WTC11 (cell line): ENCODE data around the gene MEIS3. TPM values are rescaled to one million over a fixed set of nuclear protein-coding genes. Genes with fewer than 3 reads are reported as not detected.

Experiments used
- ATAC-seq: fragments of 200-7000 bp; cut with Tn5 transposase; 2 replicates; pipeline ENCODE4 v1.10.0; 2021; ENCODE audit warnings: mild to moderate bottlenecking, moderate library complexity
- CTCF ChIA-PET: fragments of 300-600 bp; sonication (Branson Sonifier 250); formaldehyde crosslinking; loops from one replicate; lab custom pipeline; 2021; ENCODE audit warnings: antibody characterized with exemption; lab: Charles Lee
- POLR2A ChIA-PET: fragments of 350-600 bp; sonication (Branson Sonifier 250); formaldehyde crosslinking; loops from one replicate; lab custom pipeline; 2021; ENCODE audit warnings: antibody characterized with exemption; lab: Charles Lee
- DNase-seq: peaks from one replicate; pipeline ENCODE4 v3.0.0; 2021; ENCODE audit warnings: low spot score
- H3K27ac Mint-ChIP-seq: 2 replicates; pipeline ENCODE4 v1.8.0; 2021; ENCODE audit warnings: mixed read lengths
- H3K27me3 Mint-ChIP-seq: 2 replicates; pipeline ENCODE4 v1.8.0; 2021; ENCODE audit warnings: low read depth, mild to moderate bottlenecking, moderate library complexity, mixed read lengths
- H3K36me3 Mint-ChIP-seq: 2 replicates; pipeline ENCODE4 v1.8.0; 2021; ENCODE audit warnings: mixed read lengths
- H3K4me1 Mint-ChIP-seq: 2 replicates; pipeline ENCODE4 v1.8.0; 2022; ENCODE audit warnings: mixed read lengths
- H3K4me3 Mint-ChIP-seq: 2 replicates; pipeline ENCODE4 v1.8.0; 2021; ENCODE audit warnings: mild to moderate bottlenecking, moderate library complexity, mixed read lengths
- H3K9me3 Mint-ChIP-seq: 2 replicates; pipeline ENCODE4 v1.8.0; 2021; ENCODE audit warnings: mixed read lengths
- AFF4 ChIP-seq: sonication (generic); formaldehyde crosslinking; IDR thresholded peaks from 2 replicates; pipeline ENCODE4 v1.8.1; 2023; ENCODE audit warnings: mild to moderate bottlenecking, missing genetic modification reagents, borderline replicate concordance
- ATF3 ChIP-seq: sonication (generic); formaldehyde crosslinking; conservative IDR thresholded peaks from 2 replicates; pipeline ENCODE4 v1.8.1; 2022; ENCODE audit warnings: mild to moderate bottlenecking, missing genetic modification reagents
- ATF6 ChIP-seq: sonication (generic); formaldehyde crosslinking; IDR thresholded peaks from 2 replicates; pipeline ENCODE4 v1.8.1; 2023; ENCODE audit warnings: mild to moderate bottlenecking, missing genetic modification reagents
- CDX4 ChIP-seq: fragments of 250-450 bp; sonication (Bioruptor Pico); IDR thresholded peaks from 2 replicates; pipeline ENCODE4 v1.9.0; 2021; ENCODE audit warnings: moderate library complexity, mild to moderate bottlenecking, inconsistent platforms, borderline replicate concordance
- CREM ChIP-seq: sonication (generic); formaldehyde crosslinking; IDR thresholded peaks from 2 replicates; pipeline ENCODE4 v1.8.1; 2022; ENCODE audit warnings: mild to moderate bottlenecking, missing genetic modification reagents, moderate library complexity
- CTCF ChIP-seq: fragments of 200-600 bp; IDR thresholded peaks from 2 replicates; pipeline ENCODE4 v1.8.0; 2022; ENCODE audit warnings: antibody characterized with exemption
- E2F1 ChIP-seq: sonication (generic); formaldehyde crosslinking; IDR thresholded peaks from 2 replicates; pipeline ENCODE4 v1.8.0; 2022; ENCODE audit warnings: mild to moderate bottlenecking, missing genetic modification reagents
- ERG ChIP-seq: fragments of 250-450 bp; sonication (Bioruptor Pico); IDR thresholded peaks from 2 replicates; pipeline ENCODE4 v1.8.0; 2021; ENCODE audit warnings: mild to moderate bottlenecking
- FOXP1 ChIP-seq: sonication (generic); formaldehyde crosslinking; IDR thresholded peaks from 2 replicates; pipeline ENCODE4 v1.8.0; 2022; ENCODE audit warnings: missing genetic modification reagents, mild to moderate bottlenecking, moderate library complexity, borderline replicate concordance
- GABPB1 ChIP-seq: sonication (generic); formaldehyde crosslinking; IDR thresholded peaks from 2 replicates; pipeline ENCODE4 v1.8.1; 2023; ENCODE audit warnings: mild to moderate bottlenecking, missing genetic modification reagents
- JUN ChIP-seq: sonication (generic); formaldehyde crosslinking; IDR thresholded peaks from 2 replicates; pipeline ENCODE4 v1.8.0; 2023; ENCODE audit warnings: mild to moderate bottlenecking, missing genetic modification reagents
- RELA ChIP-seq: sonication (generic); formaldehyde crosslinking; IDR thresholded peaks from 2 replicates; pipeline ENCODE4 v1.8.1; 2022; ENCODE audit warnings: missing genetic modification reagents, mild to moderate bottlenecking, borderline replicate concordance
- ZNF121 ChIP-seq: sonication (generic); formaldehyde crosslinking; IDR thresholded peaks from 2 replicates; pipeline ENCODE4 v1.8.0; 2023; ENCODE audit warnings: missing genetic modification reagents
- ZNF138 ChIP-seq: sonication (generic); formaldehyde crosslinking; conservative IDR thresholded peaks from 2 replicates; pipeline ENCODE4 v1.8.1; 2022; ENCODE audit warnings: mild to moderate bottlenecking, moderate library complexity, missing genetic modification reagents
- ZNF232 ChIP-seq: sonication (generic); formaldehyde crosslinking; IDR thresholded peaks from 2 replicates; pipeline ENCODE4 v1.8.0; 2022; ENCODE audit warnings: mild to moderate bottlenecking, missing genetic modification reagents
- ZNF263 ChIP-seq: sonication (generic); formaldehyde crosslinking; IDR thresholded peaks from 2 replicates; pipeline ENCODE4 v1.8.1; 2022; ENCODE audit warnings: low read depth, mild to moderate bottlenecking, moderate library complexity, missing genetic modification reagents
- ZNF425 ChIP-seq: fragments of 250-450 bp; sonication (Bioruptor Pico); conservative IDR thresholded peaks from 2 replicates; pipeline ENCODE4 v1.9.0; 2021; ENCODE audit warnings: mild to moderate bottlenecking
- ZNF671 ChIP-seq: fragments of 250-450 bp; sonication (Bioruptor Pico); IDR thresholded peaks from 2 replicates; pipeline ENCODE4 v1.8.0; 2021; ENCODE audit warnings: mild to moderate bottlenecking
- ZSCAN18 ChIP-seq: fragments of 250-450 bp; sonication (Bioruptor Pico); IDR thresholded peaks from 2 replicates; pipeline ENCODE4 v2.1.2; 2022; ENCODE audit warnings: mild to moderate bottlenecking, moderate library complexity
- total RNA-seq: library from RNA; stranded (reverse); gene quantifications from 3 replicates; pipeline ENCODE4 v1.2.3, GENCODE V29; 2021

The MEIS3 gene
- total RNA-seq, 1 experiment from 2014 or later = 38.5 TPM

- H3K36me3 Mint-ChIP-seq = peaks cover 3% of the 10 kb centered on the region
- ChIA-PET CTCF (interaction anchor here (0.6 to 2.9 kb wide), 9 partner anchors 9 to 293 kb away, joined by 3 to 21 read pairs (median 5); partner anchors contain the start of genes DHX34, KPTN and NAPA), POLR2A (no interaction called here)
- no peaks in the 10 kb centered on the region for H3K9me3 Mint-ChIP-seq
- peaks cover 92% of the 10 kb centered on the region for H3K27me3 Mint-ChIP-seq
- DNase-seq (no peak), ATAC-seq (no peak)
- H3K4me1 Mint-ChIP-seq = peaks cover 61% of the 10 kb centered on the region
- H3K27ac Mint-ChIP-seq = no peak overlapping the region
- H3K4me3 Mint-ChIP-seq = peak overlapping the region; percentile 67
- no peak for TF ChIP-seq ERG (CRISPR knock-in tag)
- no peak for TF ChIP-seq ZNF425
- no peak for TF ChIP-seq ZNF121
- no peak for TF ChIP-seq RELA (CRISPR knock-in tag)
- TF ChIP-seq CTCF = no peak
- no peak for TF ChIP-seq ZNF138 (CRISPR knock-in tag)
- no peak for TF ChIP-seq CDX4 (CRISPR knock-in tag)
- no peak for TF ChIP-seq ATF6
- no peak for TF ChIP-seq AFF4 (CRISPR knock-in tag)
- no peak for TF ChIP-seq FOXP1 (CRISPR knock-in tag)
Measured at GRCh38 chr19:47419789-47420188, 462 bp upstream of the MEIS3 start.

GRCh38 chr19:47418692-47419029 lies 666 bp downstream of the MEIS3 start:
- Mint-ChIP-seq H3K27me3 (peaks cover 81% of the 10 kb centered on the region), H3K4me1 (peaks cover 65% of the 10 kb centered on the region), H3K27ac (no peak overlapping the region), H3K4me3 (peak overlapping the region; percentile 67), H3K9me3 (no peaks in the 10 kb centered on the region), H3K36me3 (peaks cover 11% of the 10 kb centered on the region)
- ChIA-PET CTCF (interaction anchor here (0.6 to 2.9 kb wide), 6 partner anchors 10 to 294 kb away, joined by 3 to 21 read pairs (median 6); partner anchors contain the start of gene DHX34), POLR2A (interaction anchor here (0.6 kb wide), 2 partner anchors 279 to 634 kb away, joined by 3 read pairs; no protein-coding TSS in a partner anchor)
- ATAC-seq (peak; percentile 4; the same call in 1 of the 2 replicates), DNase-seq (peak; percentile 48)
- TF ChIP-seq ATF3 (CRISPR knock-in tag) = no peak
- TF ChIP-seq GABPB1 (CRISPR knock-in tag) = no peak
- TF ChIP-seq ZSCAN18 (CRISPR knock-in tag) = no peak
- TF ChIP-seq E2F1 = no peak
- TF ChIP-seq ZNF671 (CRISPR knock-in tag) = no peak
- TF ChIP-seq JUN (CRISPR knock-in tag) = no peak
- no peak for TF ChIP-seq CREM
- no peak for TF ChIP-seq ZNF263 (CRISPR knock-in tag)
- TF ChIP-seq ZNF232 (CRISPR knock-in tag) = no peak
